HEK293 (cell line): Measurements from ENCODE around the gene RAB5A.

ENCODE experiments used
- CTCF ChIA-PET: fragments of 350-600 bp; formaldehyde crosslinking; extraction: SDS; loops from one replicate; lab custom pipeline; 2021; ENCODE audit warnings: antibody characterized with exemption; lab: Yijun Ruan, JAX
- POLR2A ChIA-PET: fragments of 300-600 bp; formaldehyde crosslinking; extraction: SDS; loops from one replicate; lab custom pipeline; 2020; ENCODE audit warnings: antibody characterized with exemption, inconsistent platforms; lab: Yijun Ruan, JAX
- H3K27ac ChIP-seq: fragments of 200-500 bp; sonication (Bioruptor generic); 2 replicates; pipeline ENCODE4 v1.5.1; 2014; ENCODE audit warnings: low read depth, low read length, control low read depth, inconsistent platforms; ENCODE audit errors: extremely low read depth
- H3K36me3 ChIP-seq, 2 experiments: fragments of 200-500 bp in 1 of 2; sonication (Bioruptor generic) in 1 of 2; 1 replicate in 1 of 2; 2 replicates in 1 of 2; pipeline ENCODE4 v1.5.1; 2014 to 2017; ENCODE audit warnings: inconsistent platforms in 2 of 2, low read length in 2 of 2; ENCODE audit not compliant: control insufficient read depth in 2 of 2, insufficient read depth in 1 of 2
- H3K4me1 ChIP-seq: fragments of 200-500 bp; sonication (Bioruptor generic); 2 replicates; pipeline ENCODE4 v1.5.1; 2014; ENCODE audit warnings: mild to moderate bottlenecking, low read length, inconsistent platforms; ENCODE audit not compliant: control insufficient read depth, insufficient read depth
- H3K4me3 ChIP-seq: 2 replicates; pipeline ENCODE4 v1.5.1; 2011; ENCODE audit warnings: low read depth, mild to moderate bottlenecking, control low read depth, low read length, moderate library complexity
- H3K9me3 ChIP-seq: fragments of 200-500 bp; sonication (Bioruptor generic); 2 replicates; pipeline ENCODE4 v1.5.1; 2014; ENCODE audit warnings: low read depth, low read length, inconsistent platforms; ENCODE audit not compliant: control insufficient read depth, insufficient read depth
- GLIS2 ChIP-seq: fragments of 450-650 bp; formaldehyde crosslinking; IDR thresholded peaks from 2 replicates; pipeline ENCODE4 v1.5.1; 2016; ENCODE audit warnings: missing biosample characterization, missing genetic modification characterization
- RBAK ChIP-seq: fragments of 450-650 bp; formaldehyde crosslinking; IDR thresholded peaks from 2 replicates; pipeline ENCODE4 v1.5.1; 2016; ENCODE audit warnings: missing biosample characterization, missing genetic modification characterization
- SALL2 ChIP-seq: fragments of 450-650 bp; formaldehyde crosslinking; IDR thresholded peaks from 2 replicates; pipeline ENCODE4 v1.5.0; 2017; ENCODE audit warnings: missing biosample characterization, mild to moderate bottlenecking, missing genetic modification characterization, borderline replicate concordance
- SP2 ChIP-seq: fragments of 450-650 bp; formaldehyde crosslinking; IDR thresholded peaks from 2 replicates; pipeline ENCODE4 v1.5.1; 2016; ENCODE audit warnings: missing biosample characterization, missing genetic modification characterization
- YY2 ChIP-seq: fragments of 450-650 bp; formaldehyde crosslinking; IDR thresholded peaks from 2 replicates; pipeline ENCODE4 v1.5.1; 2016; ENCODE audit warnings: missing biosample characterization, missing genetic modification characterization
- ZBTB17 ChIP-seq: fragments of 450-650 bp; formaldehyde crosslinking; IDR thresholded peaks from 2 replicates; pipeline ENCODE4 v1.5.1; 2016; ENCODE audit warnings: missing biosample characterization, missing genetic modification characterization
- ZFP37 ChIP-seq: fragments of 450-650 bp; formaldehyde crosslinking; IDR thresholded peaks from 2 replicates; pipeline ENCODE4 v1.5.1; 2016; ENCODE audit warnings: missing biosample characterization, missing genetic modification characterization
- ZNF157 ChIP-seq: fragments of 450-650 bp; formaldehyde crosslinking; IDR thresholded peaks from 2 replicates; pipeline ENCODE4 v1.5.1; 2016; ENCODE audit warnings: missing biosample characterization, missing genetic modification characterization
- ZNF335 ChIP-seq: fragments of 450-650 bp; formaldehyde crosslinking; conservative IDR thresholded peaks from 2 replicates; pipeline ENCODE4 v1.5.1; 2016; ENCODE audit warnings: missing biosample characterization, missing genetic modification characterization
- ZNF391 ChIP-seq: fragments of 450-650 bp; formaldehyde crosslinking; IDR thresholded peaks from 2 replicates; pipeline ENCODE4 v1.5.1; 2016; ENCODE audit warnings: low read depth, missing biosample characterization, missing genetic modification characterization, borderline replicate concordance
- ZNF394 ChIP-seq: fragments of 450-650 bp; formaldehyde crosslinking; IDR thresholded peaks from 2 replicates; pipeline ENCODE4 v1.5.1; 2016; ENCODE audit warnings: missing biosample characterization, missing genetic modification characterization, mild to moderate bottlenecking, moderate library complexity, borderline replicate concordance
- ZNF555 ChIP-seq: fragments of 450-650 bp; formaldehyde crosslinking; conservative IDR thresholded peaks from 2 replicates; pipeline ENCODE4 v1.5.1; 2017; ENCODE audit warnings: missing biosample characterization, mild to moderate bottlenecking, missing genetic modification characterization, inconsistent platforms
- ZNF654 ChIP-seq: fragments of 450-650 bp; formaldehyde crosslinking; IDR thresholded peaks from 2 replicates; pipeline ENCODE4 v1.5.1; 2016; ENCODE audit warnings: low read depth, missing biosample characterization, missing genetic modification characterization
- TF ChIP-seq, protein P1 (sequence below): fragments of 450-650 bp; formaldehyde crosslinking; IDR thresholded peaks from 2 replicates; pipeline ENCODE4 v1.5.1; 2016; ENCODE audit warnings: missing biosample characterization, missing genetic modification characterization
- TF ChIP-seq, protein P2 (sequence below): fragments of 450-650 bp; IDR thresholded peaks from 2 replicates; pipeline ENCODE4 v1.5.1; 2018; ENCODE audit warnings: missing biosample characterization, mild to moderate bottlenecking, missing genetic modification characterization
- TF ChIP-seq, protein P3 (sequence below): fragments of 450-650 bp; formaldehyde crosslinking; IDR thresholded peaks from 2 replicates; pipeline ENCODE4 v1.5.1; 2016; ENCODE audit warnings: missing biosample characterization, missing genetic modification characterization, low read depth
- TF ChIP-seq, protein P4 (sequence below): fragments of 450-650 bp; formaldehyde crosslinking; optimal IDR thresholded peaks from 2 replicates; pipeline ENCODE3; 2016; ENCODE audit warnings: missing biosample characterization, mild to moderate bottlenecking, missing genetic modification characterization
- TF ChIP-seq, protein P5 (sequence below): fragments of 450-650 bp; formaldehyde crosslinking; IDR thresholded peaks from 2 replicates; pipeline ENCODE4 v1.5.1; 2016; ENCODE audit warnings: missing biosample characterization, missing genetic modification characterization
- TF ChIP-seq, protein P6 (sequence below): fragments of 450-650 bp; formaldehyde crosslinking; IDR thresholded peaks from 2 replicates; pipeline ENCODE4; 2016; ENCODE audit warnings: missing biosample characterization, missing genetic modification characterization

Gene RAB5A

DNA sequence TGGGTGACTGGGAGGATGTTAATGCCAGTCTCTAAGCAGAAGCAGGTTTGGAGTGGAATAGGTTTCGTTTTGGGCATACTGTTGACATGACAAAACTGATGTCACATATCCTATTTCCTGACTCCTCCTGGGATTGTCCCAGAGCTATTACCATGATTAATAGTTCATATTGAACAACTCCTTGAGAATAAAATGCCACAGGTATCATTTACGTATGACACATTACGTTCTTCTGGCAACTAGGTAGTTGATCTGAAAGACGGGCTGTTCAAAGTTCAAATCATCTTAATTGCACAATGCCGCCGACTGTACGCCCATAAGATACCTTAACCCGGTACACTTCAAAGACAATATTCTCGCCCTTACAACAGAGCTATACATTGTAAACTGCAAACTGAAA lies 1.4 kb upstream of the RAB5A start (continued):
- TF ChIP-seq, protein P1, sequence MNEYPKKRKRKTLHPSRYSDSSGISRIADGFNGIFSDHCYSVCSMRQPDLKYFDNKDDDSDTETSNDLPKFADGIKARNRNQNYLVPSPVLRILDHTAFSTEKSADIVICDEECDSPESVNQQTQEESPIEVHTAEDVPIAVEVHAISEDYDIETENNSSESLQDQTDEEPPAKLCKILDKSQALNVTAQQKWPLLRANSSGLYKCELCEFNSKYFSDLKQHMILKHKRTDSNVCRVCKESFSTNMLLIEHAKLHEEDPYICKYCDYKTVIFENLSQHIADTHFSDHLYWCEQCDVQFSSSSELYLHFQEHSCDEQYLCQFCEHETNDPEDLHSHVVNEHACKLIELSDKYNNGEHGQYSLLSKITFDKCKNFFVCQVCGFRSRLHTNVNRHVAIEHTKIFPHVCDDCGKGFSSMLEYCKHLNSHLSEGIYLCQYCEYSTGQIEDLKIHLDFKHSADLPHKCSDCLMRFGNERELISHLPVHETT (tag by site-specific recombination), result no peak
- TF ChIP-seq, all 188 proteins: peak for 0

DNA sequence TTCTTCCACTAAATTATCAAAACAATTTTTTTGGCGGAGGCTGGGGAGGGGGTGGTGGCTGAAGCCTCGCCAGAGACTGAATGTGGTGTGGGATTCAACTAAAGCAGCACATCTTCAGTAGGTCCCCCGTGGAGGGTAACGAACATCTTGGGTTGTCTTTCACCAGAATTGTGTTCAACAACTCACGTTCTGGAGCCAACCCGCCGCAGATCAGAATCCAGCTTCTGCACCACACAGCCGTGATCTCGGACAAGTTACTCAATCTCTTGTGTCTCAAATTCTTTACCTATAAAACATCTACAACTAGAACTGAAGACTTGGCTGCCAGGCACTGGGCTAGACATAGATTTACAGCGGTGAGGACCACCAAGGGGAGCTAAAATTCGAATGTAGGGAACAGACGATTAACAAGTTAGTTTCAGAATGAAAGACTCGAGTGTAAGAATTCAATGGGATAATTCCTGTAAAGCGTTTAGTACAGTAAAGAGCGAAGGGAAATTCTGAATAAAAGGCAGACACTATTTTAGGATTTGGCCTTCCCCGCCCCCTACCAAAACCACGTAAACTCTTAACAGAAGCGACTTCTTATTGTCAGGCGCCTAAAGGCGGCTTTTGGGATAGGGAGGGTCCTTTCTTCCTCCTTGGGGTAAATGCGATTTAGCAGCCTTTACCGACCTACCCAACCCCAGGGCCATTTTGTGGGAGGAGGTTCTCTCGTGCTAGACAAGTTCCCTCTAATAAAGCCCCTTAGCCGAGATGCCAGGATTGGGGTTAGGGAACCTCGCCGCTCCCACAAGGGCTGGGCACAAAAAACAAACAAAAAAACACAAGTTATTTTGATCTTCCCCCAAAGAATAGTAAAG lies 697 bp upstream of the RAB5A start:
- CTCF ChIA-PET, result interaction anchor here (0.6 to 1.1 kb wide), 3 partner anchors 18 to 94 kb away, joined by 3 to 4 read pairs (median 3); partner anchors contain the start of gene KAT2B
- Histone ChIP-seq H3K9me3 (no peaks in the 10 kb centered on the region), H3K4me1 (peaks cover 5% of the 10 kb centered on the region; the same call in 1 of the 2 replicates), H3K27ac (peak overlapping the region; percentile 67; the same call in 1 of the 2 replicates), H3K36me3 (peaks cover 5 to 6% of the 10 kb centered on the region in 2 experiments; a peak in 2 of 3 replicates), H3K4me3 (peak overlapping the region; percentile 81)
- TF ChIP-seq, protein P2, sequence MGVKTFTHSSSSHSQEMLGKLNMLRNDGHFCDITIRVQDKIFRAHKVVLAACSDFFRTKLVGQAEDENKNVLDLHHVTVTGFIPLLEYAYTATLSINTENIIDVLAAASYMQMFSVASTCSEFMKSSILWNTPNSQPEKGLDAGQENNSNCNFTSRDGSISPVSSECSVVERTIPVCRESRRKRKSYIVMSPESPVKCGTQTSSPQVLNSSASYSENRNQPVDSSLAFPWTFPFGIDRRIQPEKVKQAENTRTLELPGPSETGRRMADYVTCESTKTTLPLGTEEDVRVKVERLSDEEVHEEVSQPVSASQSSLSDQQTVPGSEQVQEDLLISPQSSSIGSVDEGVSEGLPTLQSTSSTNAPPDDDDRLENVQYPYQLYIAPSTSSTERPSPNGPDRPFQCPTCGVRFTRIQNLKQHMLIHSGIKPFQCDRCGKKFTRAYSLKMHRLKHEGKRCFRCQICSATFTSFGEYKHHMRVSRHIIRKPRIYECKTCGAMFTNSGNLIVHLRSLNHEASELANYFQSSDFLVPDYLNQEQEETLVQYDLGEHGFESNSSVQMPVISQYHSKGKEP (tag by site-specific recombination), result 0 out of 2 replicates have a peak, but pooled peaks have one; percentile 13
- TF ChIP-seq, protein P3, sequence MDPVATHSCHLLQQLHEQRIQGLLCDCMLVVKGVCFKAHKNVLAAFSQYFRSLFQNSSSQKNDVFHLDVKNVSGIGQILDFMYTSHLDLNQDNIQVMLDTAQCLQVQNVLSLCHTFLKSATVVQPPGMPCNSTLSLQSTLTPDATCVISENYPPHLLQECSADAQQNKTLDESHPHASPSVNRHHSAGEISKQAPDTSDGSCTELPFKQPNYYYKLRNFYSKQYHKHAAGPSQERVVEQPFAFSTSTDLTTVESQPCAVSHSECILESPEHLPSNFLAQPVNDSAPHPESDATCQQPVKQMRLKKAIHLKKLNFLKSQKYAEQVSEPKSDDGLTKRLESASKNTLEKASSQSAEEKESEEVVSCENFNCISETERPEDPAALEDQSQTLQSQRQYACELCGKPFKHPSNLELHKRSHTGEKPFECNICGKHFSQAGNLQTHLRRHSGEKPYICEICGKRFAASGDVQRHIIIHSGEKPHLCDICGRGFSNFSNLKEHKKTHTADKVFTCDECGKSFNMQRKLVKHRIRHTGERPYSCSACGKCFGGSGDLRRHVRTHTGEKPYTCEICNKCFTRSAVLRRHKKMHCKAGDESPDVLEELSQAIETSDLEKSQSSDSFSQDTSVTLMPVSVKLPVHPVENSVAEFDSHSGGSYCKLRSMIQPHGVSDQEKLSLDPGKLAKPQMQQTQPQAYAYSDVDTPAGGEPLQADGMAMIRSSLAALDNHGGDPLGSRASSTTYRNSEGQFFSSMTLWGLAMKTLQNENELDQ, result no peak
- TF ChIP-seq ZNF335 (peak; percentile 3; the same call in 1 of the 2 replicates), GLIS2 (tag by site-specific recombination) (peak; percentile 49; the same call in 1 of the 2 replicates), RBAK (tag by site-specific recombination) (no peak)
- TF ChIP-seq, protein P4, sequence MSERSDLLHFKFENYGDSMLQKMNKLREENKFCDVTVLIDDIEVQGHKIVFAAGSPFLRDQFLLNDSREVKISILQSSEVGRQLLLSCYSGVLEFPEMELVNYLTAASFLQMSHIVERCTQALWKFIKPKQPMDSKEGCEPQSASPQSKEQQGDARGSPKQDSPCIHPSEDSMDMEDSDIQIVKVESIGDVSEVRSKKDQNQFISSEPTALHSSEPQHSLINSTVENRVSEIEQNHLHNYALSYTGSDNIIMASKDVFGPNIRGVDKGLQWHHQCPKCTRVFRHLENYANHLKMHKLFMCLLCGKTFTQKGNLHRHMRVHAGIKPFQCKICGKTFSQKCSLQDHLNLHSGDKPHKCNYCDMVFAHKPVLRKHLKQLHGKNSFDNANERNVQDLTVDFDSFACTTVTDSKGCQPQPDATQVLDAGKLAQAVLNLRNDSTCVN (tag by site-specific recombination), result no peak
- POLR2A ChIA-PET, result no interaction called here

DNA sequence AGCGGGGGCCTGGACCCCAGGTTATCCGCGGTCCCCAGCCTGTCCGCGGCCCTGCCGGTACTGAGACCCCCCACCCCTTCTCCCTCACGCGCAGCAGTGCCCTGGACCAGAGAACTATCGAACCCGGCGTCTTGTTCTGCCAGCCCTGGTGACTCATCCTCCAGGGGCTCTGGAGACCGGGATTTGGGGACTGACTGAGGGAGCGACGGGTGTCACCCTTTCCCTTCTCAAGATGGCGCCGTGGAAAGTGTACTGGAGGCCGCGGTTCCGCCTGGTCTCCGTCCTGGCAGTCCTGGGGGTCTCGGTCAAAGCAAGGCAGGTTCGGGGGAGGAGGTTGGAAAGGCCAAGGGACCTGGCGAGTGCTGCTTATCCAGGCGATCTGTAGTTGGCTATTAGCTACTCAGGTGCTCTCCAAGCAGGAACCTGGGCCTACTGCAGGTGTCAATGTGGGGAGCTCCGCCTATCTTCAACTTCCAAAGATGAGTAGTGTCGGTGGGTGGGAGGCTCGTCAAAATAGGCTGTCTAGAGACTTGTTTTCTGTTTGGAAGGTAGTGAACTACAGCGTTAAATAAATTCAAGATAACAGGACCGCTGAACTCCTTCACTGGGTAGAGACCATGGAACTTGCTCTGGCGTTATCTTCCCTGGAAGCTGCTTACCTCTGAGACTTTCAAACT lies 790 bp downstream of the RAB5A start:
- H3K4me3 ChIP-seq, result peak overlapping the region; percentile 81
- ChIA-PET POLR2A (interaction anchor here (0.5 to 0.7 kb wide), 3 partner anchors 15 to 235 kb away, joined by 3 to 4 read pairs (median 3); no protein-coding TSS in a partner anchor), CTCF (no interaction called here)
- peaks cover 14 to 20% of the 10 kb centered on the region in 2 experiments for H3K36me3 ChIP-seq
- peak overlapping the region; percentile 92 for H3K27ac ChIP-seq
- H3K9me3 ChIP-seq, result no peaks in the 10 kb centered on the region
- H3K4me1 ChIP-seq, result peaks cover 5% of the 10 kb centered on the region; the same call in 1 of the 2 replicates
- TF ChIP-seq ZNF555 (tag by site-specific recombination) (no peak), YY2 (tag by site-specific recombination) (no peak), ZBTB17 (tag by site-specific recombination) (peak; percentile 82), ZFP37 (tag by site-specific recombination) (peak; percentile 75; the same call in 1 of the 2 replicates), SALL2 (tag by site-specific recombination) (no peak), ZNF654 (tag by site-specific recombination) (no peak), ZNF394 (tag by site-specific recombination) (peak; percentile 34; the same call in 1 of the 2 replicates), SP2 (peak; percentile 23; the same call in 1 of the 2 replicates), ZNF391 (tag by site-specific recombination) (0 out of 2 replicates have a peak, but pooled peaks have one; percentile 23), ZNF157 (tag by site-specific recombination) (no peak)
- TF ChIP-seq, protein P5, sequence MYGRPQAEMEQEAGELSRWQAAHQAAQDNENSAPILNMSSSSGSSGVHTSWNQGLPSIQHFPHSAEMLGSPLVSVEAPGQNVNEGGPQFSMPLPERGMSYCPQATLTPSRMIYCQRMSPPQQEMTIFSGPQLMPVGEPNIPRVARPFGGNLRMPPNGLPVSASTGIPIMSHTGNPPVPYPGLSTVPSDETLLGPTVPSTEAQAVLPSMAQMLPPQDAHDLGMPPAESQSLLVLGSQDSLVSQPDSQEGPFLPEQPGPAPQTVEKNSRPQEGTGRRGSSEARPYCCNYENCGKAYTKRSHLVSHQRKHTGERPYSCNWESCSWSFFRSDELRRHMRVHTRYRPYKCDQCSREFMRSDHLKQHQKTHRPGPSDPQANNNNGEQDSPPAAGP, result peak; percentile 34; the same call in 1 of the 2 replicates
- TF ChIP-seq, protein P6, sequence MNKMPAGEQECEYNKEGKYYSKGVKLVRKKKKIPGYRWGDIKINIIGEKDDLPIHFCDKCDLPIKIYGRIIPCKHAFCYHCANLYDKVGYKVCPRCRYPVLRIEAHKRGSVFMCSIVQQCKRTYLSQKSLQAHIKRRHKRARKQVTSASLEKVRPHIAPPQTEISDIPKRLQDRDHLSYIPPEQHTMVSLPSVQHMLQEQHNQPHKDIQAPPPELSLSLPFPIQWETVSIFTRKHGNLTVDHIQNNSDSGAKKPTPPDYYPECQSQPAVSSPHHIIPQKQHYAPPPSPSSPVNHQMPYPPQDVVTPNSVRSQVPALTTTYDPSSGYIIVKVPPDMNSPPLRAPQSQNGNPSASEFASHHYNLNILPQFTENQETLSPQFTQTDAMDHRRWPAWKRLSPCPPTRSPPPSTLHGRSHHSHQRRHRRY (tag by site-specific recombination), result no peak
